ENCODE data around the gene ARL15. TPM values are rescaled to one million over a fixed set of nuclear protein-coding genes. Genes with fewer than 3 reads are reported as not detected.

ARL15 gene
- total and polyA plus RNA-seq, 9 of the 15 experiments (the other 6 are each of a cell fraction or from before 2014, with no cell fraction given) = 18.5 to 80.4 (median 57.0) TPM

- 0 out of 2 replicates have a peak, but pooled peaks have one; percentile 25 for TF ChIP-seq ZBTB40 (IDR thresholded peaks at IDR 0.05)
- no peak for TF ChIP-seq ZBTB40 (CRISPR knock-in tag; IDR thresholded peaks at IDR 0.05)
- 0 out of 2 replicates have a peak, but pooled peaks have one; percentile 5 for TF ChIP-seq ZNF12 (CRISPR knock-in tag; IDR thresholded peaks at IDR 0.05)
- no peak for TF ChIP-seq HOXB6 (CRISPR knock-in tag; IDR thresholded peaks at IDR 0.05; ENCODE audit: borderline replicate concordance)
- TF ChIP-seq SIN3A (IDR thresholded peaks at IDR 0.05; ENCODE audit: borderline replicate concordance in 2 of 2, control insufficient read depth in 1 of 2, low read depth in 2 of 2, low read length in 2 of 2) = no peak
- 0 out of 2 replicates have a peak, but pooled peaks have one; percentile 8 for TF ChIP-seq DPF2 (IDR thresholded peaks at IDR 0.05)
- 0 out of 2 replicates have a peak, but pooled peaks have one; percentile 14 for TF ChIP-seq ZEB2 (IDR thresholded peaks at IDR 0.05)
Measured at GRCh38 chr5:54309691-54310432, 511 bp downstream of the ARL15 start (continued).

Data from K562 (cell line).